Brain microvascular endothelial cell (primary cell): ENCODE results near the gene TYW1.
"Not testable (repeated sequence)": the region's sequence is repeated elsewhere in the genome, so short reads cannot be mapped to it uniquely, and the experiment has no call there.

Experiments
- DNase-seq: peaks from one replicate; pipeline ENCODE4 v3.0.0-alpha.2; 2020
- H3K27ac ChIP-seq: fragments of 250-450 bp; sonication (Bioruptor Pico); 2 replicates; pipeline ENCODE4 v1.5.1; 2020; ENCODE audit warnings: mild to moderate bottlenecking, moderate library complexity
- H3K27me3 ChIP-seq: fragments of 250-450 bp; sonication (Bioruptor Pico); replicated peaks from 2 replicates; pipeline ENCODE4 v1.5.1; 2020; ENCODE audit warnings: mild to moderate bottlenecking
- H3K36me3 ChIP-seq: fragments of 250-450 bp; sonication (Bioruptor Pico); replicated peaks from 2 replicates; pipeline ENCODE4 v1.5.1; 2020; ENCODE audit warnings: mild to moderate bottlenecking
- H3K4me3 ChIP-seq: 2 replicates; pipeline ENCODE4 v1.5.1; 2011; ENCODE audit warnings: low read depth, mild to moderate bottlenecking, control low read depth, low read length, moderate library complexity
- CTCF ChIP-seq: IDR thresholded peaks from 2 replicates; pipeline ENCODE4 v1.5.1; 2011; ENCODE audit warnings: low read depth, mild to moderate bottlenecking, moderate library complexity, low read length, control low read depth, inconsistent platforms; ENCODE audit errors: missing control alignments
- in situ Hi-C: cut with HindIII; loops from 2 replicates; pipeline ENCODE4 v1.10.0; 2017; ENCODE audit warnings: low sequenced_read_pairs, low pct_ligation_motif_present

TYW1 gene

DNA sequence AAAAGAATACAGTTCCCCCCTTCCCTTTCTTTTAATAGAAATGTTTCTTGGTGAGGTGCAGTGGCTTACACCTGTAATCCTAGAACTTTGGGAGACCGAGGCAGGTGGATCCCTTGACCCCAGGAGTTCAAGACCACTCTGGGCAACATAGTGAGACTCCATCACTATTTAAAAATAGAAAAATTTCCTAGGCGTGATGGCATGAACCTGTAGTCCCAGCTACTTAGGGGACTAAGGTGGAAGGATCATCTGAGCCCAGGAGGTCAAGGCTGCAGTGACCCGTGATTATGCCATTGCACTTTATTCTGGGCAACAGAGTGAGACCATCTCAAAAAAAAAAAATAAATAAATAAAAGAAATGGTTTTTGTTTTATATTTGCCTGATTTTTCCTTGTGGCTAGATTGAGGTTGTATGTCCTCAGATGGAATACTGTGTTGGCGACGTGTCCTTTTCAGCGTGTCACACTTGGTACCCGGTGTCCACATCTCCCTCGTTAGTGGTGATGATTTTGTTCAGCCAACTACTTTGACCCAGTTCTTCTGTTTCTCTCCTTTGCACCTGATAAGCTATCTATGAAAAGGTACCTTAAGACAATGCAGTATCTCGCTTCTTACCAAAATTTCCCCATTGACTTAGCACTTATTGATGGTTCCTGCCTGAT is 202.4 kb downstream of the TYW1 start:
- DNase-seq, H3K27ac ChIP-seq, in situ Hi-C loops, H3K36me3 ChIP-seq, H3K4me3 ChIP-seq, H3K27me3 ChIP-seq: not testable (repeated sequence)

DNA sequence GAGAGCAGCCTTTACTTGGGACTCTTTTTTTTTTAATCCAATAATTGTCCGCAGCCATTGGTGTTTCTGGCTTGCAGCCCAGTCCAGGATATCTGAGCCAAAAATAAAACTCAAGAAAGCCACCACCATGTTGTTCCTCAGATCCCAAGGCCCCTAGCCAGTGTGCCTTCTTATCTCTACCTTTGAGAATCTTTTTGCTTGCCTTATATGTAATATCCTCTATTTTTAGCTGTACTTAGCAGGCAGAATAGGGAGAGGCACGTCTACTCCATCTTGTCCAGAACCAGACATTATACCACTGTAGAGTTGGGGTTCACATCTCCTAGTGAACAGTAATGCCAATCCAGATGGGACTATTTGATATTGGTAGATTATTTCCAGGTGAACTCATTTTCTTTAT is 209.1 kb downstream of the TYW1 start:
- H3K27ac ChIP-seq, DNase-seq, in situ Hi-C loops, H3K27me3 ChIP-seq, H3K4me3 ChIP-seq, H3K36me3 ChIP-seq: not testable (repeated sequence)

DNA sequence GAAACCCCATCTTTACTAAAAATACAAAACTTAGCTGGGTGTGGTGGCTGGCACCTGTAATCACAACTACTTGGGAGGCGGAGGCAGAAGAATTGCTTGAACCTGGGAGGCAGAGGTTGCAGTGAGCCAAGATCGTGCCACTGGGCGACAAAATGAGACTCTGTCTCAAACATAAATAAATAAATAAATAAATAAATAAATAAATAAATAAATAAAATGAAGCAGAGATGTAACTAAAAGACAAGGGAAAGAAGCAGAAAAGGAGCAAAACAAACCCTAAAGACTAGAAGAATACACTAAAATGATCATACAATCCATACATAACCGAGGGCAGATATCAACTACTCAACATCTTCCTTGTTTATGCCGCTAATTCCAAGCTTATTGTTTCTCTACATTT is 209.8 kb downstream of the TYW1 start:
- Histone ChIP-seq H3K36me3 (no peaks in the 10 kb centered on the region), H3K27me3 (no peaks in the 10 kb centered on the region), H3K27ac (no peak overlapping the region), H3K4me3 (no peak overlapping the region)
- in situ Hi-C loops, result no loop called here
- TF ChIP-seq CTCF, result no peak
- DNase-seq, result no peak

- in situ Hi-C loops, H3K27me3 ChIP-seq, H3K4me3 ChIP-seq: not testable (repeated sequence)
Observed at GRCh38 chr7:67208656-67209055, 212.0 kb downstream of the TYW1 start.

GRCh38 chr7:67209256-67209655 is 212.6 kb downstream of the TYW1 start:
- H3K36me3 ChIP-seq, result no peaks in the 10 kb centered on the region
- H3K27me3 ChIP-seq, result no peaks in the 10 kb centered on the region
- no peak for DNase-seq
- H3K27ac ChIP-seq, result no peak overlapping the region
- in situ Hi-C loops, result no loop called here
- no peak for TF ChIP-seq CTCF
- H3K4me3 ChIP-seq, result no peak overlapping the region

More at GRCh38 chr7:67208656-67209055, 212.0 kb downstream of the TYW1 start:
- not testable (repeated sequence) for DNase-seq, H3K27ac ChIP-seq, H3K36me3 ChIP-seq

DNA sequence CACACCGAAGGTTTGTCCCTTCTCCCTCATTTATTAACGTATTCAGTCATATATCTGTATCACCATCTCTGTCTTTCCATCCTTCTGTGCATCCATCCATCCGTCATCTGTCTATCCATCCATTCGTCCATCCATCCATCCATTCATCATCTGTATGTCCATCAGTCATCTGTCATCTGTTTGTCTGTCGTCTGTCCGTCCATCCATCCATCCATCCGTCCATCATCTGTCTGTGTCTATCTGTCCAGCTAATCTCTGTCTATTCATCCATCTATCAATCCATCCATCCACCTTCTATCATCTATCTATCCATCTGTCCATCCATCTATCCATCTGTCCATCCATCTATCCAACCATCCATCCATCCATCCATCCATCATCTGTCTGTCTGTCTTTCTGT is 213.9 kb downstream of the TYW1 start:
- no peak overlapping the region for H3K4me3 ChIP-seq
- H3K27me3 ChIP-seq, result no peaks in the 10 kb centered on the region
- DNase-seq, result no peak
- H3K27ac ChIP-seq, result no peak overlapping the region
- TF ChIP-seq CTCF, result no peak
- H3K36me3 ChIP-seq, result no peaks in the 10 kb centered on the region
- in situ Hi-C loops, result no loop called here

- H3K27me3 ChIP-seq, in situ Hi-C loops, H3K36me3 ChIP-seq: not testable (repeated sequence)
Observed at GRCh38 chr7:67211650-67212330, 215.2 kb downstream of the TYW1 start.

DNA sequence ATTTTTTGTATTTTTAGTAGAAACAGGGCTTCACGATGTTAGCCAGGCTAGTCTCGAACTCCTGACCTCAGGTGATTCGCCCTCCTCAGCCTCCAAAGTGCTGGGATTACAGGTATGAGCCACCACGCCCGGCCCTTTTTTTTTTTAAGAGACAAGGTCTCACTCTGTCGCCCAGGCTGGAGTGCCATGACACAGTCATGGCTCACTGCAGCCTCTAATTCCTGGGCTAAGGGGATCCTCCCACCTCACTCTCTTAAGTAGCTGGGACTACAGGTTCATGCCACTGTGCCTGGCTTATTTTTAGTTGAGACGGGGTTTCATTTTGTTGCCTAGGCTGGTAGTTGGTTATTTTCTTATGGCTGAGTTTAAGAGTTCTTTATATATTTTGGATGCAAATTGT is 216.4 kb downstream of the TYW1 start:
- in situ Hi-C loops, H3K36me3 ChIP-seq, DNase-seq, H3K27ac ChIP-seq, H3K27me3 ChIP-seq, H3K4me3 ChIP-seq: not testable (repeated sequence)

More at GRCh38 chr7:67211650-67212330, 215.2 kb downstream of the TYW1 start:
- not testable (repeated sequence) for H3K4me3 ChIP-seq, DNase-seq, H3K27ac ChIP-seq

GRCh38 chr7:67223551-67223950 is 226.9 kb downstream of the TYW1 start:
- H3K4me3 ChIP-seq, H3K36me3 ChIP-seq, H3K27ac ChIP-seq, H3K27me3 ChIP-seq, in situ Hi-C loops: not testable (repeated sequence)
- DNase-seq, result peak; percentile 92

GRCh38 chr7:67226340-67226907 is 229.8 kb downstream of the TYW1 start:
- H3K27me3 ChIP-seq, H3K36me3 ChIP-seq, in situ Hi-C loops, H3K4me3 ChIP-seq: not testable (repeated sequence)
- peak overlapping the region; percentile 72 for H3K27ac ChIP-seq
- peak; percentile 95 for DNase-seq

DNA sequence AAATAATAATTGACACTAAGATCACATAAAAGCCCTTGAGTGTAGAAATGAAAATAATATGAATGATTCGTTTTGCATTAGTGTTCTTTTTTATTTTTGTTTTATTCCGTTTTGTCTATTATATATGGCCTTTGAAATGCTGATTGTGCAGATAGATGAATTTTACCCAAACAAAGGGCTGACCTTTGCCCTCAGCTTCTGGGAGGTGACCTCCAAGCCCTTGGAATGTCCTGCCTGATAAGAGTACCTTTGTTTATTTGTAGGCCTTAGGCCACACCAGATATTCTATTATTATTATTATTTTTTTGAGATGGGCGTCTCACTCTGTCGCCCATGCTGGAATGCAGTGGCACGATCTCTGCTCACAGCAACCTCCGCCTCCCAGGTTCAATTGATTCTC is 230.3 kb downstream of the TYW1 start:
- DNase-seq, H3K27ac ChIP-seq, in situ Hi-C loops, H3K4me3 ChIP-seq, H3K36me3 ChIP-seq, H3K27me3 ChIP-seq: not testable (repeated sequence)
